Spleen (tissue), 11 donors: Measurements from ENCODE around the gene LINGO1. TPM values are rescaled to one million over a fixed set of nuclear protein-coding genes. Genes with fewer than 3 reads are reported as not detected.

Experiments used
- DNase-seq: peaks from one replicate; pipeline ENCODE4 v3.0.0-alpha.2; 2020
- H3K27ac ChIP-seq, 8 donors: fragments of 200-600 bp; sonication (generic) in 7 of 8; 1 replicate in 4 of 8; 2 replicates in 4 of 8; pipeline versions ENCODE4 v1.5.0 to v1.8.0; 2016 to 2021; ENCODE audit warnings: inconsistent platforms in 4 of 8, mild to moderate bottlenecking in 4 of 8, moderate library complexity in 1 of 8
- H3K27me3 ChIP-seq, 7 donors: fragments of 200-600 bp; sonication (generic) in 6 of 7; replicated peaks in 1 of 7; 1 replicate in 4 of 7; 2 replicates in 3 of 7; pipeline versions ENCODE4 v1.5.0 to v1.8.0; 2016 to 2021; ENCODE audit warnings: inconsistent platforms in 3 of 7, mild to moderate bottlenecking in 1 of 7
- H3K36me3 ChIP-seq, 6 donors: fragments of 200-600 bp; sonication (generic) in 5 of 6; 1 replicate in 4 of 6; 2 replicates in 2 of 6; pipeline versions ENCODE4 v1.5.0 to v1.8.0; 2016 to 2021; ENCODE audit warnings: inconsistent platforms in 2 of 6
- H3K4me1 ChIP-seq, 6 donors: fragments of 200-600 bp; sonication (generic) in 5 of 6; 1 replicate in 3 of 6; 2 replicates in 3 of 6; pipeline versions ENCODE4 v1.5.0 to v1.8.0; 2016 to 2021; ENCODE audit warnings: inconsistent platforms in 3 of 6
- H3K4me3 ChIP-seq, 8 donors: fragments of 200-600 bp; sonication (generic) in 7 of 8; 1 replicate in 4 of 8; 2 replicates in 4 of 8; pipeline versions ENCODE4 v1.5.0 to v1.8.0; 2016 to 2021; ENCODE audit warnings: inconsistent platforms in 4 of 8, mild to moderate bottlenecking in 4 of 8, moderate library complexity in 2 of 8
- H3K9me3 ChIP-seq, 8 donors: fragments of 200-600 bp; sonication (generic) in 7 of 8; 1 replicate in 4 of 8; 2 replicates in 4 of 8; pipeline versions ENCODE4 v1.5.0 to v1.8.0; 2016 to 2021; ENCODE audit warnings: inconsistent platforms in 4 of 8
- CTCF ChIP-seq, 11 experiments: fragments of 200-600 bp in 7 of 11; fragments of 450-650 bp in 4 of 11; sonication (generic) in 4 of 11; IDR thresholded peaks in 8 of 11; conservative IDR thresholded peaks in 3 of 11; 1 replicate in 7 of 11; 2 replicates in 4 of 11; pipeline versions ENCODE4 v1.4.0 to v1.8.0; 2016 to 2021; ENCODE audit warnings: antibody characterized with exemption in 11 of 11, inconsistent platforms in 4 of 11, mild to moderate bottlenecking in 1 of 11
- POLR2A ChIP-seq, 3 donors: fragments of 450-650 bp; IDR thresholded peaks; one replicate each; pipeline ENCODE4 v1.5.1; 2017; ENCODE audit warnings: antibody characterized with exemption in 3 of 3, mild to moderate bottlenecking in 1 of 3
- POLR2AphosphoS5 ChIP-seq, 3 donors: sonication (generic); formaldehyde crosslinking; IDR thresholded peaks; one replicate each; pipeline ENCODE4 v1.5.1; 2017; ENCODE audit warnings: antibody characterized with exemption in 3 of 3
- WGBS, 5 donors: extraction: QIAGEN DNeasy Blood & Tissue Kit in 3 of 5; methylation state at CpG; one replicate each; pipeline versions ENCODE4 v1.1.5 to v1.1.7; 2013 to 2018; 5-methylcytosine and 5-hydroxymethylcytosine counted together
- intact Hi-C: fragments of 100-400 bp; cut with DNase I; formaldehyde crosslinking; loops from one replicate; pipeline ENCODE4 v1.15.0; 2023; ENCODE audit warnings: low total_unique reads
- polyA plus RNA-seq, 3 donors: library from polyadenylated mRNA; stranded (reverse); fragments of 200-250 nt; gene quantifications; one replicate each; pipeline ENCODE4 v1.2.1, GENCODE V29; 2013
- total RNA-seq, 7 donors: library from RNA; depleted of rRNA in 3 of 7; stranded (reverse); fragments of >200 nt in 3 of 7; fragmentation: NEBNext Ultra II Directional in 4 of 7; extraction: Animal tissue kit (Norgen Biotek cat#: 25700) in 4 of 7; gene quantifications; one replicate each; pipeline versions ENCODE4 v1.1.0 to v1.2.1, GENCODE V29; 2016 to 2021
- donor health status: healthy with polysubstance abuse.
- donor health status: DM: no; HTN: no; CAD: no; lungs with moderate emphysema.
- donor health status: DM: no; HTN: no; CAD: no.
- donor health status: Bipolar disorder and iron deficiency.
- donor health status: healthy.
- donor health status: DM: no; HTN: no; CAD: no.
- donor health status: DM: yes; HTN: yes; CAD: no.

LINGO1 gene
- total and polyA plus RNA-seq, 10 donors: 0.46 to 7.3 (median 2.7) TPM

GRCh38 chr15:77581896-77582569 is 50.7 kb downstream of the LINGO1 start:
- Histone ChIP-seq H3K27ac (no peak overlapping the region), H3K36me3 (no peaks in the 10 kb centered on the region), H3K4me3 (no peak overlapping the region), H3K9me3 (no peaks in the 10 kb centered on the region), H3K27me3 (no peaks in the 10 kb centered on the region), H3K4me1 (peaks cover 0 to 10% (median 0%) of the 10 kb centered on the region in 6 donors)
- DNase-seq: no peak
- TF ChIP-seq POLR2A (IDR thresholded peaks at IDR 0.05) (no peak), CTCF (IDR thresholded peaks at IDR 0.05 in 8 of 11, conservative IDR thresholded peaks at IDR 0.05 in 3 of 11) (no peak), POLR2AphosphoS5 (IDR thresholded peaks at IDR 0.05) (no peak)
- 73 to 84% (median 80%) methylated on average over 16 to 18 of the region's 18 CpGs for WGBS, 5 donors
- intact Hi-C loops: no loop called here

- intact Hi-C loops: no loop called here
- Histone ChIP-seq H3K27ac (no peak overlapping the region), H3K27me3 (no peaks in the 10 kb centered on the region)
These were observed 51.6 kb downstream of the LINGO1 start for GRCh38 chr15:77580996-77581682.

GRCh38 chr15:77579498-77580188 is 53.1 kb downstream of the LINGO1 start:
- 90 to 98% (median 92%) methylated on average over 9 to 13 of the region's 13 CpGs for WGBS, 5 donors
- Histone ChIP-seq H3K9me3 (no peaks in the 10 kb centered on the region), H3K4me3 (no peak overlapping the region), H3K36me3 (no peaks in the 10 kb centered on the region), H3K27me3 (no peaks in the 10 kb centered on the region), H3K27ac (no peak overlapping the region), H3K4me1 (peaks cover 0 to 3% (median 0%) of the 10 kb centered on the region in 6 donors)
- DNase-seq: no peak
- intact Hi-C loops: no loop called here
- TF ChIP-seq CTCF (IDR thresholded peaks at IDR 0.05 in 8 of 11, conservative IDR thresholded peaks at IDR 0.05 in 3 of 11): no peak
- TF ChIP-seq POLR2A (IDR thresholded peaks at IDR 0.05): no peak
- TF ChIP-seq POLR2AphosphoS5 (IDR thresholded peaks at IDR 0.05): no peak

More at GRCh38 chr15:77580996-77581682, 51.6 kb downstream of the LINGO1 start:
- no peak for DNase-seq
- Histone ChIP-seq H3K36me3 (no peaks in the 10 kb centered on the region), H3K4me3 (no peak overlapping the region), H3K4me1 (peaks cover 0 to 10% (median 0%) of the 10 kb centered on the region in 6 donors), H3K9me3 (no peaks in the 10 kb centered on the region)
- no peak for TF ChIP-seq POLR2AphosphoS5 (IDR thresholded peaks at IDR 0.05)
- 67 to 79% (median 73%) methylated on average over 16 of the region's 16 CpGs for WGBS, 5 donors

- intact Hi-C loops: no loop called here
- Histone ChIP-seq H3K36me3 (no peaks in the 10 kb centered on the region), H3K4me3 (no peak overlapping the region), H3K9me3 (no peaks in the 10 kb centered on the region), H3K27me3 (no peaks in the 10 kb centered on the region), H3K4me1 (no peaks in the 10 kb centered on the region), H3K27ac (no peak overlapping the region)
- whole genome bisulfite sequencing, 5 donors: 73 to 89% (median 80%) methylated on average over 7 to 15 of the region's 15 CpGs
- no peak for DNase-seq
- TF ChIP-seq CTCF (IDR thresholded peaks at IDR 0.05 in 8 of 11, conservative IDR thresholded peaks at IDR 0.05 in 3 of 11) (no peak), POLR2A (IDR thresholded peaks at IDR 0.05) (no peak), POLR2AphosphoS5 (IDR thresholded peaks at IDR 0.05) (no peak)
These were observed 53.9 kb downstream of the LINGO1 start for GRCh38 chr15:77578641-77579372.
